Brain microvascular endothelial cell (primary cell): ENCODE results near the gene ZNF445.
"Not testable (repeated sequence)": the region's sequence is repeated elsewhere in the genome, so short reads cannot be mapped to it uniquely, and the experiment has no call there.

Source experiments
- DNase-seq: peaks from one replicate; pipeline ENCODE4 v3.0.0-alpha.2; 2020
- H3K27ac ChIP-seq: fragments of 250-450 bp; sonication (Bioruptor Pico); 2 replicates; pipeline ENCODE4 v1.5.1; 2020; ENCODE audit warnings: mild to moderate bottlenecking, moderate library complexity
- H3K27me3 ChIP-seq: fragments of 250-450 bp; sonication (Bioruptor Pico); replicated peaks from 2 replicates; pipeline ENCODE4 v1.5.1; 2020; ENCODE audit warnings: mild to moderate bottlenecking
- H3K36me3 ChIP-seq: fragments of 250-450 bp; sonication (Bioruptor Pico); replicated peaks from 2 replicates; pipeline ENCODE4 v1.5.1; 2020; ENCODE audit warnings: mild to moderate bottlenecking
- H3K4me3 ChIP-seq: 2 replicates; pipeline ENCODE4 v1.5.1; 2011; ENCODE audit warnings: low read depth, mild to moderate bottlenecking, control low read depth, low read length, moderate library complexity
- CTCF ChIP-seq: IDR thresholded peaks from 2 replicates; pipeline ENCODE4 v1.5.1; 2011; ENCODE audit warnings: low read depth, mild to moderate bottlenecking, moderate library complexity, low read length, control low read depth, inconsistent platforms; ENCODE audit errors: missing control alignments
- in situ Hi-C: cut with HindIII; loops from 2 replicates; pipeline ENCODE4 v1.10.0; 2017; ENCODE audit warnings: low sequenced_read_pairs, low pct_ligation_motif_present

Gene ZNF445

GRCh38 chr3:44411031-44411645 lies 66.3 kb downstream of the ZNF445 start:
- Histone ChIP-seq H3K27ac (no peak overlapping the region), H3K36me3 (no peaks in the 10 kb centered on the region), H3K27me3 (no peaks in the 10 kb centered on the region), H3K4me3 (no peak overlapping the region)
- no peak for DNase-seq
- in situ Hi-C loops, result no loop called here
- TF ChIP-seq CTCF, result no peak

- in situ Hi-C loops, result no loop called here
- H3K36me3 ChIP-seq, result no peaks in the 10 kb centered on the region
- H3K27ac ChIP-seq, result no peak overlapping the region
- no peak for TF ChIP-seq CTCF
- H3K4me3 ChIP-seq, result no peak overlapping the region
- H3K27me3 ChIP-seq, result no peaks in the 10 kb centered on the region
- DNase-seq, result no peak
Measured at GRCh38 chr3:44409640-44410410, 67.6 kb downstream of the ZNF445 start.

- in situ Hi-C loops, result no loop called here
- DNase-seq, result no peak
- Histone ChIP-seq H3K4me3 (no peak overlapping the region), H3K27ac (no peak overlapping the region), H3K27me3 (no peaks in the 10 kb centered on the region), H3K36me3 (no peaks in the 10 kb centered on the region)
- TF ChIP-seq CTCF, result no peak
Measured at GRCh38 chr3:44402548-44402947, 74.9 kb downstream of the ZNF445 start.

- no peak for TF ChIP-seq CTCF
- Histone ChIP-seq H3K27me3 (no peaks in the 10 kb centered on the region), H3K4me3 (no peak overlapping the region), H3K36me3 (no peaks in the 10 kb centered on the region), H3K27ac (no peak overlapping the region)
- no peak for DNase-seq
- in situ Hi-C loops, result no loop called here
Measured at GRCh38 chr3:44400771-44401170, 76.7 kb downstream of the ZNF445 start.

- in situ Hi-C loops, result no loop called here
- Histone ChIP-seq H3K36me3 (no peaks in the 10 kb centered on the region), H3K4me3 (no peak overlapping the region), H3K27me3 (no peaks in the 10 kb centered on the region), H3K27ac (no peak overlapping the region)
- no peak for TF ChIP-seq CTCF
- no peak for DNase-seq
Measured at GRCh38 chr3:44398853-44399252, 78.6 kb downstream of the ZNF445 start.

DNA sequence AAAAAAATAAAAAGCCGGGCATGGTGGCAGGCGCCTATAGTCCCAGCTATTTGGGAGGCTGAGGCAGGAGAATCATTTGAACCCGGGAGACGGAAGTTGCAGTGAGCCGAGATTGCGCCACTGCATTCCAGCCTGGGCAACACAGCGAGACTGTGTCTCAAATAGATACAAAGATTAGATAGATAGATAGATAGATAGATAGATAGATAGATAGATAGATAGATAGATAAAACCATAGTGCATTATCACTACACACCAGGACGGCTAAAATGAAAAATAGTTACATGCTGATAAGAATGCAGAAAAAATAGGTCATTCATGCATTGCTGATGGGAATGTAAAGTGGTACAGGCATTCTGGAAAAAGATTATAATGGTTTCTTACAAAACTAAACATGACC lies 79.2 kb downstream of the ZNF445 start:
- DNase-seq, H3K36me3 ChIP-seq, H3K27me3 ChIP-seq, H3K27ac ChIP-seq, in situ Hi-C loops, H3K4me3 ChIP-seq: not testable (repeated sequence)
